GM10248 (cell line): Measurements from ENCODE around the gene ZNF500.

ENCODE experiments used
- CTCF ChIA-PET: fragments of 300-600 bp; sonication (Branson Sonifier 250); formaldehyde crosslinking; extraction: SDS; loops from one replicate; lab custom pipeline; 2021; ENCODE audit warnings: antibody characterized with exemption; lab: Yijun Ruan, JAX
- POLR2A ChIA-PET: fragments of 350-650 bp; sonication (Branson Sonifier 250); formaldehyde crosslinking; extraction: SDS; loops from one replicate; lab custom pipeline; 2020; ENCODE audit warnings: antibody characterized with exemption; lab: Yijun Ruan, JAX
- DNase-seq: peaks from one replicate; pipeline ENCODE4 v3.0.0; 2012; ENCODE audit errors: extremely low spot score
- CTCF ChIP-seq: IDR thresholded peaks from 2 replicates; pipeline ENCODE4 v1.5.1; 2012; ENCODE audit warnings: mild to moderate bottlenecking, low read depth; ENCODE audit errors: extremely low read depth, missing control alignments, control extremely low read depth

ZNF500 gene

DNA sequence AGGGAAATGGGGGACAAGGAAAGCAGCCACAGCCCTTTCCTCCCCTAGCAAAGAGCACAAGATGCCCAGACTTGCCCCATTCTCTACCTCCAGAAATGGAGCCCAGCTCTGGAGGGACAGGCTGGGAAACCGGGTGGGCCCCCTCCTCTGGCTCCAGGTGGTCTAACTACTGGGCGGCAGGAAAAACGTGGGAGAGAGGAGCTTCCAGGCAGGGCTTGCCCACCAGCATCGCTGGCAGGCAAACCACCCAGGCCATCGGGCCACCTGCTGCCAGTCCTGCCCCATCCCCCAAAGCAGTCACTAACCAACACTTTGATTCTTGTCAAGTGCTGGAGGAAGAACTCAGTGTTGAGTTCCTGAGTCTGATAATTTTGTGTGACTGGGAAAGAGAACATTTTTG, 48.5 kb downstream of the ZNF500 start:
- TF ChIP-seq CTCF = no peak
- DNase-seq = no peak
- ChIA-PET POLR2A (no interaction called here), CTCF (no interaction called here)

DNA sequence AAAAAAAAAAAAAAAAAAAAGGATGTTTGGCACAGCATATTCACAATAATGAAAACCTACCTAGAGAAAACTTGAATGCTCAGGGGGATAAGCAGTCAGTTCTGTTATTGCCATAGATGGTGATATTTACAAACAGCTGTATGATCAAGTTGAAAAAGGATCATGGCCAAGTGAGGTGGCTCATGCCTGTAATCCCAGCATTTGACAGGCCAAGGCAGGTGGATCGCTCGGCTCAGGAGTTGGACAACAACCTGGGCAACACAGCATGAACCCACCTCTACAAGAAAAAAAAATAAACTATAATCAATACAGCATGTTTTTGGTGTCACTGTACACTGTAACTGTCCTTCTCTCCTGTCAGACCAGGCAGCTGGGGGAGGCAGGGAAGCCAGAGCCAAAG, 52.0 kb downstream of the ZNF500 start:
- POLR2A ChIA-PET = interaction anchor here (0.6 kb wide), 1 partner anchor 73 kb away, joined by 8 read pairs; the partner anchor contains the start of gene SEPTIN12
- DNase-seq = no peak
- TF ChIP-seq CTCF = no peak
- CTCF ChIA-PET = interaction anchor here (1.1 kb wide), 1 partner anchor 15 kb away, joined by 3 read pairs; no protein-coding TSS in a partner anchor

DNA sequence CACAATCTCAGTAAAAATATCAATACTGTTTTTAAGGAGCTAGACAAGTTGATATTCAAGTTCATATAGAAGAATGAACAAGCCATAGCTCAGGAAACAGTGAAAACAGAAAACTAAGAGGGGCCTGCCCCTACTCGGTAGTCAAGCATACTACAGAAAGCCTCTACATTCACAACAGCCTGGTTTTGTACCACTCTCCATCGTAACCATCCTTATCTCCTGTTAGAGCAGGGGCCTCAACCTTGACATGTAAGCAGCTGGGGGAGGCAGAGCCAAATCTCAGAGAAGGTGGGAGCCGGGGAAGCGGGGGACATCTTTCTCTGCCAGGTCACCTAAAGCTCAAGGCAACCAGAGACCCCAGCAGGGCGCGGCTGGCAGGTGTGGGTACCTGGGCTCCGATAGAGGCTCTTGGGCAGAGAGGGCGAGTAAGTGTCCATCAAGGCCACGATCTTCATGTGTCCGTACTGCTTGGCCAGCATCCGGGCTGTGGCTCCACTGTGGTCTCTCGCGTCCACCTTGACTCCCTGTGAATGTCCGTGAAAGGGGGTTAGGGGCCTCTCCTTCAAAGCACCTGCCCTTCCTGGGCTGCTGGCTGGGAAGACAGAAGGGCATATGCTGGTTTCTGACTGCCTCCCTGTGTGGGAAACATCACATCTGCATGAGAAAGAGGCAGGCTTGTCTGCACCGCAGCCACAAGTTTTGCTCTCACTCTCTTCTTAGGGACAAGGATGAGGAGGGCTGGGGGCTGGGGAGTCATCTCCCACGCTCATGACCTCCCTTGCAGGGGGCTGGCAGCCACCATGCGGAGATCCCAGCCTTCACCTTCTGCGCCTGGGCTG, 53.1 kb downstream of the ZNF500 start:
- ChIA-PET POLR2A (interaction anchor here (0.6 kb wide), 1 partner anchor 75 kb away, joined by 8 read pairs; the partner anchor contains the start of gene SEPTIN12), CTCF (interaction anchor here (1.6 kb wide), 1 partner anchor 33 kb away, joined by 3 read pairs; no protein-coding TSS in a partner anchor)
- no peak for TF ChIP-seq CTCF
- DNase-seq = no peak

- no peak for TF ChIP-seq CTCF
- no peak for DNase-seq
- CTCF ChIA-PET = interaction anchor here (1.1 to 1.6 kb wide), 4 partner anchors 16 to 59 kb away, joined by 3 to 5 read pairs (median 4); partner anchors contain the start of genes ANKS3, DNAAF8 and NUDT16L1
- POLR2A ChIA-PET = no interaction called here
Measured at GRCh38 chr16:4709481-4709880, 57.5 kb downstream of the ZNF500 start.

DNA sequence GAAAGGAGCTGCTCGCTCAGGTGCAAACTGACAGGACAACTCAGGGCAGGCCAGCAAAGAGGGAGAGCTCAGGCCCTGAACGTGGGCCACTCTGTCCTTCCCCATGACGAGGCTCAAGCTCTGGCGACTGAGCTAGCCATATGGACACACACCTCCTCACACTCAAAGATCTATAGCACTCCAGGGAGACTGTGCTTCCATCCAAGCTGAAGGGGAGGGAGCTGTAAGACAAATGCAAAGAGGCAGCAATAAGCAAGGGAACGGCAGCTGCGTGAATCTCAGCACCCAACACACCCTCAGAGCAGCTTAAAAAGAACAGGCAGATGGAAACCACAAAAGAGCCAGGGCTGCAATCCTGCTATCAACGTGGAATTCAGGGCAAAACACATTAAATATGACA, 60.1 kb downstream of the ZNF500 start:
- no peak for TF ChIP-seq CTCF
- CTCF ChIA-PET = interaction anchor here (1.2 to 3.1 kb wide), 4 partner anchors 10 to 41 kb away, joined by 3 to 11 read pairs (median 5); partner anchors contain the start of gene NUDT16L1
- POLR2A ChIA-PET = interaction anchor here (0.7 kb wide), 1 partner anchor 86 kb away, joined by 5 read pairs; no protein-coding TSS in a partner anchor
- no peak for DNase-seq

GRCh38 chr16:4704913-4705312, 62.0 kb downstream of the ZNF500 start:
- CTCF ChIA-PET = interaction anchor here (1.0 to 3.1 kb wide), 4 partner anchors 9 to 205 kb away, joined by 3 to 11 read pairs (median 4); partner anchors contain the start of gene NUDT16L1

More at GRCh38 chr16:4704913-4705312, 62.0 kb downstream of the ZNF500 start:
- no peak for DNase-seq
- no peak for TF ChIP-seq CTCF
- POLR2A ChIA-PET = no interaction called here
